Endodermal cell (in vitro differentiated cells): ENCODE measurements around the gene BICDL2. TPM values are rescaled to one million over a fixed set of nuclear protein-coding genes. Genes with fewer than 3 reads are reported as not detected.
A peak's percentile ranks its signal among the peaks of the same experiment; 100 is the strongest.

Source experiments
- DNase-seq: peaks from one replicate; pipeline ENCODE4 v3.0.0-alpha.2; 2017
- H3K27ac ChIP-seq: 2 replicates; pipeline ENCODE4 v1.5.1; 2013; ENCODE audit warnings: mild to moderate bottlenecking, low read depth, low read length, moderate library complexity
- H3K27me3 ChIP-seq: 2 replicates; pipeline ENCODE4 v1.6.1; 2013; ENCODE audit warnings: mild to moderate bottlenecking, low read length, moderate library complexity; ENCODE audit not compliant: insufficient read depth, control insufficient read depth, poor library complexity, severe bottlenecking
- H3K36me3 ChIP-seq: 2 replicates; pipeline ENCODE4 v1.7.0; 2013; ENCODE audit warnings: mild to moderate bottlenecking, low read length, moderate library complexity; ENCODE audit not compliant: control insufficient read depth, insufficient read depth
- H3K4me1 ChIP-seq: one replicate; pipeline ENCODE4 v1.7.0; 2013; ENCODE audit warnings: low read length; ENCODE audit not compliant: control insufficient read depth, insufficient read depth
- H3K4me3 ChIP-seq: 2 replicates; pipeline ENCODE4 v1.5.1; 2013; ENCODE audit warnings: mild to moderate bottlenecking, low read length, moderate library complexity
- H3K9ac ChIP-seq: 2 replicates; pipeline ENCODE4 v1.6.1; 2013; ENCODE audit warnings: mild to moderate bottlenecking, low read length, moderate library complexity; ENCODE audit not compliant: poor library complexity, severe bottlenecking; ENCODE audit errors: extremely low read depth
- H3K9me3 ChIP-seq: 2 replicates; pipeline ENCODE4 v1.6.1; 2013; ENCODE audit warnings: mild to moderate bottlenecking, low read length, moderate library complexity; ENCODE audit not compliant: control insufficient read depth
- H3K27ac Mint-ChIP-seq: 2 replicates; pipeline ENCODE4 v1.8.0; 2020; ENCODE audit warnings: mixed read lengths
- H3K27me3 Mint-ChIP-seq: 2 replicates; pipeline ENCODE4 v1.8.0; 2021; ENCODE audit warnings: mild to moderate bottlenecking, mixed read lengths; ENCODE audit not compliant: insufficient read depth
- H3K36me3 Mint-ChIP-seq: 2 replicates; pipeline ENCODE4 v1.8.0; 2020; ENCODE audit warnings: low read depth, mixed read lengths
- H3K4me1 Mint-ChIP-seq: 2 replicates; pipeline ENCODE4 v1.8.0; 2020; ENCODE audit warnings: mixed read lengths
- H3K4me3 Mint-ChIP-seq: 2 replicates; pipeline ENCODE4 v1.8.0; 2020; ENCODE audit warnings: mild to moderate bottlenecking, moderate library complexity, mixed read lengths
- H3K9me3 Mint-ChIP-seq: 2 replicates; pipeline ENCODE4 v1.8.0; 2020; ENCODE audit warnings: mild to moderate bottlenecking, mixed read lengths
- CTCF ChIP-seq: fragments of 200-600 bp; sonication (generic); conservative IDR thresholded peaks from 2 replicates; pipeline ENCODE4 v1.5.0; 2021; ENCODE audit warnings: antibody characterized with exemption, mild to moderate bottlenecking
- WGBS, 2 experiments: methylation state at CpG; one replicate each; pipeline versions ENCODE4 v1.1.5 to v1.1.7; 2013; ENCODE audit warnings: missing lambda C conversion rate in 2 of 2, mixed read lengths in 1 of 2; ENCODE audit not compliant: insufficient coverage in 1 of 2, insufficient read length in 1 of 2; 5-methylcytosine and 5-hydroxymethylcytosine counted together
- total RNA-seq, 2 donors: library from RNA; stranded (reverse); fragmentation: NEBNext Ultra II Directional in 1 of 2; extraction: Animal tissue kit (Norgen Biotek cat#: 25700) in 1 of 2; gene quantifications; 2 replicates in 1 of 2; 3 replicates in 1 of 2; pipeline ENCODE4 v1.2.1, GENCODE V29; 2021

BICDL2 gene
- total RNA-seq, 2 donors from 2014 or later = 4.7 to 8.2 TPM

- Mint-ChIP-seq H3K36me3 (peaks cover 23% of the 10 kb centered on the region), H3K27ac (peak overlapping the region; percentile 99), H3K9me3 (no peaks in the 10 kb centered on the region), H3K27me3 (no peaks in the 10 kb centered on the region), H3K4me3 (peak overlapping the region; percentile 83), H3K4me1 (peaks cover 29% of the 10 kb centered on the region)
- peak overlapping the region; percentile 99 for H3K9ac ChIP-seq
- no peaks in the 10 kb centered on the region for H3K9me3 ChIP-seq
- DNase-seq = peak; percentile 87
- WGBS, 2 experiments = 32 to 34% methylated on average over 3 to 8 of the region's 8 CpGs
- peak overlapping the region; percentile 90 for H3K27ac ChIP-seq
- H3K36me3 ChIP-seq = peaks cover 30% of the 10 kb centered on the region
- H3K27me3 ChIP-seq = no peaks in the 10 kb centered on the region
- no peak for TF ChIP-seq CTCF
- H3K4me1 ChIP-seq = peaks cover 12% of the 10 kb centered on the region
- peak overlapping the region; percentile 97 for H3K4me3 ChIP-seq
Observed at GRCh38 chr16:3022684-3023414, 13.9 kb downstream of the BICDL2 start.

GRCh38 chr16:3022208-3022683, 14.5 kb downstream of the BICDL2 start:
- Mint-ChIP-seq H3K4me1 (peaks cover 29% of the 10 kb centered on the region), H3K9me3 (no peaks in the 10 kb centered on the region), H3K27ac (peak overlapping the region; percentile 99), H3K4me3 (peak overlapping the region; percentile 83), H3K36me3 (peaks cover 20% of the 10 kb centered on the region), H3K27me3 (no peaks in the 10 kb centered on the region)
- DNase-seq = peak; percentile 95
- peak overlapping the region; percentile 97 for H3K4me3 ChIP-seq
- TF ChIP-seq CTCF = no peak
- no peaks in the 10 kb centered on the region for H3K9me3 ChIP-seq
- peaks cover 12% of the 10 kb centered on the region for H3K4me1 ChIP-seq
- H3K27me3 ChIP-seq = no peaks in the 10 kb centered on the region
- H3K9ac ChIP-seq = peak overlapping the region; percentile 99
- WGBS, 2 experiments = 0 to 9% methylated on average over 4 to 7 of the region's 8 CpGs
- peak overlapping the region; percentile 95 for H3K27ac ChIP-seq
- H3K36me3 ChIP-seq = peaks cover 28% of the 10 kb centered on the region

- WGBS, 2 experiments = 0 to 1% methylated on average over 14 to 25 of the region's 25 CpGs
- peaks cover 22% of the 10 kb centered on the region for H3K36me3 ChIP-seq
- H3K4me1 Mint-ChIP-seq = peaks cover 29% of the 10 kb centered on the region
- no peaks in the 10 kb centered on the region for H3K9me3 ChIP-seq
- H3K36me3 Mint-ChIP-seq = peaks cover 18% of the 10 kb centered on the region
- H3K4me1 ChIP-seq = peaks cover 12% of the 10 kb centered on the region
- peak overlapping the region; percentile 83 for H3K4me3 Mint-ChIP-seq
- H3K27me3 Mint-ChIP-seq = no peaks in the 10 kb centered on the region
- peak overlapping the region; percentile 97 for H3K4me3 ChIP-seq
- DNase-seq = peak; percentile 95
- TF ChIP-seq CTCF = peak; percentile 74
- H3K27ac Mint-ChIP-seq = peak overlapping the region; percentile 99
- H3K27me3 ChIP-seq = no peaks in the 10 kb centered on the region
- no peaks in the 10 kb centered on the region for H3K9me3 Mint-ChIP-seq
- H3K27ac ChIP-seq = peak overlapping the region; percentile 95
- H3K9ac ChIP-seq = peak overlapping the region; percentile 99
Observed at GRCh38 chr16:3021449-3022207, 15.1 kb downstream of the BICDL2 start.
